HUES64 (cell line): Measurements from ENCODE around the gene LPCAT2.

Experiments used
- H3K27ac ChIP-seq: 2 replicates; pipeline ENCODE4 v1.7.0; 2013; ENCODE audit warnings: low read depth, low read length, inconsistent platforms
- H3K27me3 ChIP-seq: 2 replicates; pipeline ENCODE4 v1.6.1; 2013; ENCODE audit warnings: mild to moderate bottlenecking, low read length; ENCODE audit not compliant: insufficient read depth
- H3K36me3 ChIP-seq: 2 replicates; pipeline ENCODE4 v1.6.1; 2013; ENCODE audit warnings: mild to moderate bottlenecking, low read length; ENCODE audit not compliant: insufficient read depth
- H3K4me1 ChIP-seq: 2 replicates; pipeline ENCODE4 v1.6.1; 2013; ENCODE audit warnings: mild to moderate bottlenecking, low read length, moderate library complexity; ENCODE audit not compliant: insufficient read depth
- H3K4me3 ChIP-seq: 2 replicates; pipeline ENCODE4 v1.5.1; 2013; ENCODE audit warnings: mild to moderate bottlenecking, low read length, moderate library complexity
- H3K9ac ChIP-seq: 2 replicates; pipeline ENCODE4 v1.6.1; 2013; ENCODE audit warnings: mild to moderate bottlenecking, low read depth, low read length
- H3K9me3 ChIP-seq: 2 replicates; pipeline ENCODE4 v1.6.1; 2013; ENCODE audit warnings: low read depth, low read length; ENCODE audit not compliant: insufficient read depth

LPCAT2 gene

GRCh38 chr16:55634193-55634592, 125.3 kb downstream of the LPCAT2 start:
- Histone ChIP-seq H3K36me3 (no peaks in the 10 kb centered on the region), H3K27me3 (no peaks in the 10 kb centered on the region), H3K4me3 (no peak overlapping the region), H3K9me3 (peaks cover 27% of the 10 kb centered on the region), H3K4me1 (no peaks in the 10 kb centered on the region), H3K9ac (no peak overlapping the region), H3K27ac (no peak overlapping the region)
